ENCODE data around the gene USP21. TPM values are rescaled to one million over a fixed set of nuclear protein-coding genes. Genes with fewer than 3 reads are reported as not detected.

USP21 gene
- total and polyA plus RNA-seq, 2 of the 8 experiments (the other 6 are each of a cell fraction or from before 2014, with no cell fraction given) = 23.9 to 36.3 TPM

- peak; percentile 28 to 53; a peak in 2 of 4 replicates for TF ChIP-seq SIN3A (conservative IDR thresholded peaks at IDR 0.05 in 1 of 2, IDR thresholded peaks at IDR 0.05 in 1 of 2; ENCODE audit: low read depth in 1 of 2, low read length in 2 of 2)
- TF ChIP-seq RAD21 (IDR thresholded peaks at IDR 0.05 in 1 of 2, conservative IDR thresholded peaks at IDR 0.05 in 1 of 2; ENCODE audit: low read depth in 2 of 2, low read length in 2 of 2) = no peak
- TF ChIP-seq RXRA (IDR thresholded peaks at IDR 0.05; ENCODE audit: insufficient read depth, low read depth, low read length) = no peak
- no peak for TF ChIP-seq RBBP5 (IDR thresholded peaks at IDR 0.05; ENCODE audit: borderline replicate concordance, low read depth, low read length)
- TF ChIP-seq JUN (IDR thresholded peaks at IDR 0.05; ENCODE audit: low read depth, low read length) = no peak
- no peak for TF ChIP-seq BCL11A (IDR thresholded peaks at IDR 0.05; ENCODE audit: low read depth in 2 of 2, low read length in 2 of 2)
- no peak for TF ChIP-seq SIRT6 (IDR thresholded peaks at IDR 0.05; ENCODE audit: low read length)
- TF ChIP-seq KDM1A (IDR thresholded peaks at IDR 0.05; ENCODE audit: borderline replicate concordance, low read length) = no peak
- no peak for TF ChIP-seq CBX5 (IDR thresholded peaks at IDR 0.05; ENCODE audit: low read depth, low read length)
- TF ChIP-seq KDM5A (IDR thresholded peaks at IDR 0.05; ENCODE audit: low read length) = peak; percentile 64; the same call in 1 of the 2 replicates
- no peak for TF ChIP-seq NANOG (IDR thresholded peaks at IDR 0.05; ENCODE audit: insufficient read depth, low read depth, low read length, poor library complexity, severe bottlenecking)
Observed at GRCh38 chr1:161159087-161159912, at the start of gene USP21 (continued).
